ENCODE data around the gene GFRA4.

- TF ChIP-seq CTCF (IDR thresholded peaks at IDR 0.05), result no peak
- TF ChIP-seq POLR2A (IDR thresholded peaks at IDR 0.05), result no peak
These were observed 43.0 kb upstream of the GFRA4 start for GRCh38 chr20:3705970-3706739.
